ENCODE results near the gene PPT2. TPM values are rescaled to one million over a fixed set of nuclear protein-coding genes. Genes with fewer than 3 reads are reported as not detected.

PPT2 gene
- total RNA-seq, 1 experiment from 2014 or later = 30.0 TPM

- TF ChIP-seq MXD4 (CRISPR knock-in tag; IDR thresholded peaks at IDR 0.05; ENCODE audit: borderline replicate concordance) (no peak), FOXP4 (CRISPR knock-in tag; IDR thresholded peaks at IDR 0.05) (0 out of 2 replicates have a peak, but pooled peaks have one; percentile 37), HMGA2 (CRISPR knock-in tag; IDR thresholded peaks at IDR 0.05) (no peak), CTCF (IDR thresholded peaks at IDR 0.05) (no peak), USF1 (CRISPR knock-in tag; IDR thresholded peaks at IDR 0.05) (no peak), IRF2 (CRISPR knock-in tag; IDR thresholded peaks at IDR 0.05; ENCODE audit: borderline replicate concordance, low read depth) (no peak), ZNF512 (CRISPR knock-in tag; IDR thresholded peaks at IDR 0.05; ENCODE audit: borderline replicate concordance) (no peak), TEAD1 (CRISPR knock-in tag; IDR thresholded peaks at IDR 0.05) (no peak; the same call in none of the 2 replicates), GRHL2 (CRISPR knock-in tag; IDR thresholded peaks at IDR 0.05; ENCODE audit: insufficient replicate concordance, severe bottlenecking) (no peak), ZMAT4 (CRISPR knock-in tag; IDR thresholded peaks at IDR 0.05) (no peak)
- TF ChIP-seq, protein P1, sequence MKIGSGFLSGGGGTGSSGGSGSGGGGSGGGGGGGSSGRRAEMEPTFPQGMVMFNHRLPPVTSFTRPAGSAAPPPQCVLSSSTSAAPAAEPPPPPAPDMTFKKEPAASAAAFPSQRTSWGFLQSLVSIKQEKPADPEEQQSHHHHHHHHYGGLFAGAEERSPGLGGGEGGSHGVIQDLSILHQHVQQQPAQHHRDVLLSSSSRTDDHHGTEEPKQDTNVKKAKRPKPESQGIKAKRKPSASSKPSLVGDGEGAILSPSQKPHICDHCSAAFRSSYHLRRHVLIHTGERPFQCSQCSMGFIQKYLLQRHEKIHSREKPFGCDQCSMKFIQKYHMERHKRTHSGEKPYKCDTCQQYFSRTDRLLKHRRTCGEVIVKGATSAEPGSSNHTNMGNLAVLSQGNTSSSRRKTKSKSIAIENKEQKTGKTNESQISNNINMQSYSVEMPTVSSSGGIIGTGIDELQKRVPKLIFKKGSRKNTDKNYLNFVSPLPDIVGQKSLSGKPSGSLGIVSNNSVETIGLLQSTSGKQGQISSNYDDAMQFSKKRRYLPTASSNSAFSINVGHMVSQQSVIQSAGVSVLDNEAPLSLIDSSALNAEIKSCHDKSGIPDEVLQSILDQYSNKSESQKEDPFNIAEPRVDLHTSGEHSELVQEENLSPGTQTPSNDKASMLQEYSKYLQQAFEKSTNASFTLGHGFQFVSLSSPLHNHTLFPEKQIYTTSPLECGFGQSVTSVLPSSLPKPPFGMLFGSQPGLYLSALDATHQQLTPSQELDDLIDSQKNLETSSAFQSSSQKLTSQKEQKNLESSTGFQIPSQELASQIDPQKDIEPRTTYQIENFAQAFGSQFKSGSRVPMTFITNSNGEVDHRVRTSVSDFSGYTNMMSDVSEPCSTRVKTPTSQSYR (CRISPR knock-in tag; IDR thresholded peaks at IDR 0.05) = peak; percentile 97
- TF ChIP-seq, protein P2, sequence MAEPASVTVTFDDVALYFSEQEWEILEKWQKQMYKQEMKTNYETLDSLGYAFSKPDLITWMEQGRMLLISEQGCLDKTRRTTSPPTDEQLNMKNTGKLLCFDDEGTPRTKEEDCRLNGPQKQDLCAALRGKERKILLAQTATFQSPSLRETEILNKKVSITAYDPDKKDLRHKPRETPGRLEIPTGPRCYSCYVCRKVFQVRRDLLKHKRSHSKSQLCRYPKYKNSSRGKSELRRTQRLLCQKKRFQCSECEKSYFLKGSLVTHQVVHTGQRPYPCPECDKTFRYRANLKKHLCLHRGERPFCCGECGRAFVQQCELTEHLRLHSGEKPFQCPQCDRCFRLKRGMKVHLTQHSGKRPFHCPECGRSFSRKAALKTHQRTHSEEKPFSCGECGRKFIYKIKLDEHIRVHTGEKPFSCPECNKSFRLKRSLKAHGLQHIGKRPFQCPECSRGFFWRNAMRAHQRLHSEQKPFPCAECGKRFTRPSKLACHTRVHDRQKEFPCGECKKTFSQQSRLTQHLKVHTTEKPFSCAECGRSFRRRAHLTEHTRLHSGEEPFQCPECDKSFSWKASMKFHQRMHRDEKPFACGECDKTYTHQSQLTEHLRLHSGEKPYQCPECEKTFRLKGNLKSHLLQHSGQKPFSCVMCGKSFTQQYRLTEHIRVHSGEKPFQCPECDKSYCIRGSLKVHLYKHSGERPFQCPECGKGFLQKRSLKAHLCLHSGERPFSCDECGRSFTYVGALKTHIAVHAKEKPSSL (CRISPR knock-in tag; conservative IDR thresholded peaks at IDR 0.05) = no peak
- TF ChIP-seq, protein P3, sequence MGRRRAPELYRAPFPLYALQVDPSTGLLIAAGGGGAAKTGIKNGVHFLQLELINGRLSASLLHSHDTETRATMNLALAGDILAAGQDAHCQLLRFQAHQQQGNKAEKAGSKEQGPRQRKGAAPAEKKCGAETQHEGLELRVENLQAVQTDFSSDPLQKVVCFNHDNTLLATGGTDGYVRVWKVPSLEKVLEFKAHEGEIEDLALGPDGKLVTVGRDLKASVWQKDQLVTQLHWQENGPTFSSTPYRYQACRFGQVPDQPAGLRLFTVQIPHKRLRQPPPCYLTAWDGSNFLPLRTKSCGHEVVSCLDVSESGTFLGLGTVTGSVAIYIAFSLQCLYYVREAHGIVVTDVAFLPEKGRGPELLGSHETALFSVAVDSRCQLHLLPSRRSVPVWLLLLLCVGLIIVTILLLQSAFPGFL (CRISPR knock-in tag; IDR thresholded peaks at IDR 0.05; ENCODE audit: borderline replicate concordance) = no peak
These were observed at the start of gene PPT2 (continued) for GRCh38 chr6:32153564-32154513.

Data from WTC11 (cell line).